K562 (cell line): ENCODE measurements around the gene CTIF. TPM values are rescaled to one million over a fixed set of nuclear protein-coding genes. Genes with fewer than 3 reads are reported as not detected.

ENCODE experiments used
- ATAC-seq: fragments of 200-7000 bp; cut with Tn5 transposase; 3 replicates; pipeline ENCODE4 v1.9.1; 2020; ENCODE audit warnings: moderate library complexity
- BruUV-seq: library from RNA; stranded (reverse); fragments of 400-500 nt; replicated peaks from 2 replicates; lab custom pipeline; 2021; lab: Mats Ljungman, UMichigan
- CTCF ChIA-PET: fragments of 300-600 bp; formaldehyde crosslinking; extraction: SDS; loops from one replicate; lab custom pipeline; 2021; ENCODE audit warnings: low intra/inter-chr PET ratio; lab: Yijun Ruan, JAX
- POLR2A ChIA-PET: fragments of 300-600, 350-650 bp; sonication (Branson Sonifier 250); formaldehyde crosslinking; extraction: SDS; loops from one replicate; lab custom pipeline; 2021; ENCODE audit warnings: antibody characterized with exemption, inconsistent platforms; lab: Yijun Ruan, JAX
- DNase-seq, 4 experiments: peaks; one replicate each; pipeline versions ENCODE4 v3.0.0 to v3.0.0-alpha.2; 2011 to 2018; ENCODE audit warnings: low spot score in 3 of 4, mixed read lengths in 3 of 4; ENCODE audit errors: extremely low read depth in 1 of 4
- FAIRE-seq: peaks from 2 replicates; lab custom pipeline; 2011; peaks lifted over from hg19 to GRCh38; lab: Jason Lieb, UNC
- H2AFZ ChIP-seq: 2 replicates; pipeline ENCODE4 v1.6.0; 2011; ENCODE audit warnings: low read depth, low read length, control low read depth, inconsistent platforms
- H3K27ac ChIP-seq: fragments of 200-600 bp; 3 replicates; pipeline ENCODE4 v1.8.0; 2011; ENCODE audit warnings: low read depth, mild to moderate bottlenecking, control low read depth, inconsistent platforms, low read length, moderate library complexity, mixed read lengths; ENCODE audit errors: extremely low read depth
- H3K27me3 ChIP-seq, 2 experiments: fragments of 300-600 bp in 1 of 2; 2 replicates in 1 of 2; 3 replicates in 1 of 2; pipeline versions ENCODE4 v1.6.0 to v1.8.0; 2011; ENCODE audit warnings: inconsistent platforms in 2 of 2, low read length in 2 of 2, mild to moderate bottlenecking in 1 of 2, mixed read lengths in 1 of 2, moderate library complexity in 1 of 2; ENCODE audit not compliant: control insufficient read depth in 2 of 2, insufficient read depth in 2 of 2
- H3K36me3 ChIP-seq: fragments of 300-600 bp; 3 replicates; pipeline ENCODE4 v1.8.0; 2011; ENCODE audit warnings: mild to moderate bottlenecking, low read length, inconsistent platforms; ENCODE audit not compliant: control insufficient read depth, insufficient read depth
- H3K4me1 ChIP-seq, 2 experiments: fragments of 200-600 bp in 1 of 2; replicated peaks in 1 of 2; 2 replicates in 1 of 2; 3 replicates in 1 of 2; pipeline versions ENCODE4 v1.5.1 to v1.8.0; 2011; ENCODE audit warnings: inconsistent platforms in 2 of 2, low read length in 2 of 2, mild to moderate bottlenecking in 1 of 2, mixed read lengths in 1 of 2, moderate library complexity in 1 of 2; ENCODE audit not compliant: control insufficient read depth in 2 of 2, insufficient read depth in 2 of 2
- H3K4me2 ChIP-seq: 2 replicates; pipeline ENCODE4 v1.6.1; 2011; ENCODE audit warnings: low read length, control low read depth, inconsistent platforms, mixed read lengths; ENCODE audit not compliant: insufficient read depth
- H3K4me3 ChIP-seq: fragments of 200-600 bp; sonication (generic), shearing (Covaris generic); 2 replicates; pipeline ENCODE4 v1.5.1; 2016; ENCODE audit warnings: control low read depth, inconsistent platforms
- H3K79me2 ChIP-seq: fragments of 200-600 bp; 3 replicates; pipeline ENCODE4 v1.8.0; 2011; ENCODE audit warnings: low read length, inconsistent platforms; ENCODE audit not compliant: control insufficient read depth, insufficient read depth
- H3K9ac ChIP-seq, 2 experiments: 2 replicates each; pipeline versions ENCODE4 v1.6.0 to v1.6.1; 2011; ENCODE audit warnings: low read depth in 2 of 2, low read length in 2 of 2, control low read depth in 1 of 2, inconsistent platforms in 1 of 2, mild to moderate bottlenecking in 1 of 2, mixed read lengths in 1 of 2; ENCODE audit not compliant: insufficient read depth in 1 of 2
- H3K9me1 ChIP-seq: one replicate; pipeline ENCODE4 v1.6.0; 2011; ENCODE audit warnings: inconsistent platforms, mild to moderate bottlenecking, low read length, moderate library complexity; ENCODE audit not compliant: control insufficient read depth, insufficient read depth
- H3K9me3 ChIP-seq: replicated peaks from 2 replicates; pipeline ENCODE4 v1.5.1; 2011; ENCODE audit warnings: low read depth, low read length, inconsistent platforms; ENCODE audit not compliant: control insufficient read depth, insufficient read depth
- H4K20me1 ChIP-seq: replicated peaks from 2 replicates; pipeline ENCODE4 v1.6.1; 2011; ENCODE audit warnings: low read length, inconsistent platforms, mixed read lengths; ENCODE audit not compliant: control insufficient read depth, insufficient read depth
- ATF1 ChIP-seq, 2 experiments: fragments of 450-650 bp in 1 of 2; IDR thresholded peaks; 2 replicates each; pipeline ENCODE4 v1.6.1; 2016; ENCODE audit warnings: missing compliant biosample characterization in 1 of 2, missing genetic modification characterization in 1 of 2
- BRD9 ChIP-seq: fragments of 450-650 bp; IDR thresholded peaks from 2 replicates; pipeline ENCODE4 v1.6.1; 2018; ENCODE audit warnings: low read depth; ENCODE audit not compliant: partially characterized antibody
- CBFA2T3 ChIP-seq: fragments of 450-650 bp; IDR thresholded peaks from 2 replicates; pipeline ENCODE4 v1.6.1; 2017
- KLF13 ChIP-seq: fragments of 450-650 bp; IDR thresholded peaks from 2 replicates; pipeline ENCODE4 v1.6.1; 2016; ENCODE audit warnings: missing genetic modification characterization, low read depth, mild to moderate bottlenecking, missing compliant biosample characterization, moderate library complexity, borderline replicate concordance
- NR1H2 ChIP-seq: sonication (generic); formaldehyde crosslinking; IDR thresholded peaks from 2 replicates; pipeline ENCODE4 v1.4.0; 2020; ENCODE audit warnings: mild to moderate bottlenecking, missing genetic modification reagents
- TEAD1 ChIP-seq, 2 experiments: fragments of 450-650 bp in 1 of 2; sonication (generic) in 1 of 2; formaldehyde crosslinking; IDR thresholded peaks; 2 replicates each; pipeline versions ENCODE4 v1.4.0 to v1.8.0; 2020 to 2022; ENCODE audit warnings: mild to moderate bottlenecking in 2 of 2, missing genetic modification reagents in 1 of 2
- USF1 ChIP-seq: sonication (generic); formaldehyde crosslinking; IDR thresholded peaks from 2 replicates; pipeline ENCODE4 v1.9.0; 2022; ENCODE audit warnings: mild to moderate bottlenecking, missing genetic modification reagents
- ZBTB17 ChIP-seq: fragments of 450-650 bp; formaldehyde crosslinking; IDR thresholded peaks from 2 replicates; pipeline ENCODE4 v1.4.0; 2020; ENCODE audit warnings: mild to moderate bottlenecking
- ZNF609 ChIP-seq: sonication (generic); formaldehyde crosslinking; IDR thresholded peaks from 2 replicates; pipeline ENCODE4 v1.8.1; 2023; ENCODE audit warnings: missing genetic modification reagents, mild to moderate bottlenecking, borderline replicate concordance
- WGBS: fragments of 100-300 bp; shearing (Covaris generic); methylation state at CpG from one replicate; pipeline ENCODE4 v1.1.6; 2016; ENCODE audit warnings: low coverage, mixed read lengths; ENCODE audit not compliant: insufficient coverage; ENCODE audit errors: missing lambda C conversion rate; 5-methylcytosine and 5-hydroxymethylcytosine counted together
- in situ Hi-C: fragments of 300-500 bp; cut with MboI; formaldehyde crosslinking; loops from 4 replicates; pipeline ENCODE4 v1.15.0; 2018; ENCODE audit warnings: inconsistent platforms, mixed read lengths
- intact Hi-C: fragments of 100-400 bp; cut with micrococcal nuclease; formaldehyde crosslinking; loops from 2 replicates; pipeline ENCODE4 v1.14.2; 2022
- polyA plus RNA-seq, 8 experiments: library from polyadenylated mRNA; depleted of rRNA in 4 of 8; stranded (reverse) in 5 of 8; unstranded in 3 of 8; fragments of >200 nt; fragmentation: Nextera tagmentation in 2 of 8; fragmentation: Illumina TruSeq in 1 of 8; extraction: Ambion mirVana in 2 of 8; extraction: Trizol in 1 of 8; gene quantifications; 2 replicates each; pipeline versions ENCODE4 v1.2.1 to v1.2.3, GENCODE V29; 2011 to 2014; ENCODE audit warnings: inconsistent platforms in 1 of 8, missing spikeins in 1 of 8
- total RNA-seq, 7 experiments: library from RNA; depleted of rRNA in 6 of 7; stranded (reverse); fragments of >200 nt in 6 of 7; fragmentation: Illumina TruSeq in 2 of 7; extraction: Trizol in 2 of 7; gene quantifications; 2 replicates each; pipeline versions ENCODE4 v1.2.1 to v1.2.3, GENCODE V29; 2011 to 2021; ENCODE audit warnings: low replicate concordance in 1 of 7

The CTIF gene
- total and polyA plus RNA-seq, 9 of the 15 experiments (the other 6 are each of a cell fraction or from before 2014, with no cell fraction given), result 0.17 to 11.5 (median 2.2) TPM

- intact Hi-C loops, result no loop called here
- H3K9me1 ChIP-seq, result no peaks in the 10 kb centered on the region
- TF ChIP-seq NR1H2 (CRISPR knock-in tag) (no peak), ATF1 (CRISPR knock-in tag; IDR thresholded peaks at IDR 0.05) (no peak), ATF1 (tag; IDR thresholded peaks at IDR 0.05) (no peak), BRD9 (no peak), USF1 (CRISPR knock-in tag) (no peak)
- H3K4me1 ChIP-seq, result peaks cover 7 to 15% of the 10 kb centered on the region in 2 experiments; a peak in 3 of 5 replicates
- 77% methylated on average over 1 of the region's 1 CpG for WGBS
- H3K36me3 ChIP-seq, result no peaks in the 10 kb centered on the region
- H3K79me2 ChIP-seq, result no peaks in the 10 kb centered on the region
- no peak overlapping the region for H3K4me3 ChIP-seq
- no peak for DNase-seq
- no peak overlapping the region for H3K9ac ChIP-seq
- in situ Hi-C loops, result no loop called here
- no peak overlapping the region for H2AFZ ChIP-seq
- no peak for FAIRE-seq
- no peak for ATAC-seq
- H3K27me3 ChIP-seq, result no peaks in the 10 kb centered on the region
- no peak overlapping the region for H3K4me2 ChIP-seq
- H4K20me1 ChIP-seq, result no peaks in the 10 kb centered on the region
- no peaks in the 10 kb centered on the region for H3K9me3 ChIP-seq
- ChIA-PET CTCF (no interaction called here), POLR2A (no interaction called here)
- BruUV-seq, result no TSS peak
- no peak overlapping the region for H3K27ac ChIP-seq
Observed at GRCh38 chr18:48809365-48809764, 270.5 kb downstream of the CTIF start.

DNA sequence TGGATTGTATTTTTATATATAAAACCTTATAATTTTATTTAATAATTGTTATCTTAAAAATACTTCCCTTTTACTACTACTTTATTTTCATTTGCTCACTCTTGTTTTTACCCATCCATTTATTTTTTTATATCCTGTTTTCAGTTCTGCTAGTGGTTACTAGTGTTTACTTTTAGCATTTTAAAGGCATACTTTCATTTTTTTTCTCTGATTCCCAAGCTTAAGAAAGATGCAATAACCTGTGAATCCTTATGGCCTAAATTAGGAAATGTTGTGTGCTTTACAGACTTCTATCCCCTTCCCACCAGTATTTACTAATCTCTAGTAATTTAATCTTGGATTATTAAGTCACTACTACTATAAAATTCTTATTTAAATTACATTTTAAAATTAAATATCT, 272.0 kb downstream of the CTIF start:
- Histone ChIP-seq H3K79me2 (no peaks in the 10 kb centered on the region), H3K4me1 (peaks cover 12 to 22% of the 10 kb centered on the region in 2 experiments; a peak in 3 of 5 replicates), H3K9ac (no peak overlapping the region), H3K9me1 (no peaks in the 10 kb centered on the region), H3K27ac (no peak overlapping the region), H3K9me3 (no peaks in the 10 kb centered on the region), H3K27me3 (no peaks in the 10 kb centered on the region), H3K4me3 (no peak overlapping the region), H4K20me1 (no peaks in the 10 kb centered on the region), H3K4me2 (no peak overlapping the region), H3K36me3 (no peaks in the 10 kb centered on the region), H2AFZ (no peak overlapping the region)
- intact Hi-C loops, result no loop called here
- DNase-seq (no peak), ATAC-seq (no peak), FAIRE-seq (no peak)
- ChIA-PET CTCF (no interaction called here), POLR2A (no interaction called here)
- no TSS peak for BruUV-seq
- in situ Hi-C loops, result no loop called here
- TF ChIP-seq ZBTB17 (CRISPR knock-in tag), result no peak
- TF ChIP-seq TEAD1 (CRISPR knock-in tag; IDR thresholded peaks at IDR 0.05), result no peak
- TF ChIP-seq CBFA2T3, result no peak
- no peak for TF ChIP-seq KLF13 (tag)
- no peak for TF ChIP-seq ZNF609 (CRISPR knock-in tag)
